ENCODE measurements around the gene NEK6.

NEK6 gene

DNA sequence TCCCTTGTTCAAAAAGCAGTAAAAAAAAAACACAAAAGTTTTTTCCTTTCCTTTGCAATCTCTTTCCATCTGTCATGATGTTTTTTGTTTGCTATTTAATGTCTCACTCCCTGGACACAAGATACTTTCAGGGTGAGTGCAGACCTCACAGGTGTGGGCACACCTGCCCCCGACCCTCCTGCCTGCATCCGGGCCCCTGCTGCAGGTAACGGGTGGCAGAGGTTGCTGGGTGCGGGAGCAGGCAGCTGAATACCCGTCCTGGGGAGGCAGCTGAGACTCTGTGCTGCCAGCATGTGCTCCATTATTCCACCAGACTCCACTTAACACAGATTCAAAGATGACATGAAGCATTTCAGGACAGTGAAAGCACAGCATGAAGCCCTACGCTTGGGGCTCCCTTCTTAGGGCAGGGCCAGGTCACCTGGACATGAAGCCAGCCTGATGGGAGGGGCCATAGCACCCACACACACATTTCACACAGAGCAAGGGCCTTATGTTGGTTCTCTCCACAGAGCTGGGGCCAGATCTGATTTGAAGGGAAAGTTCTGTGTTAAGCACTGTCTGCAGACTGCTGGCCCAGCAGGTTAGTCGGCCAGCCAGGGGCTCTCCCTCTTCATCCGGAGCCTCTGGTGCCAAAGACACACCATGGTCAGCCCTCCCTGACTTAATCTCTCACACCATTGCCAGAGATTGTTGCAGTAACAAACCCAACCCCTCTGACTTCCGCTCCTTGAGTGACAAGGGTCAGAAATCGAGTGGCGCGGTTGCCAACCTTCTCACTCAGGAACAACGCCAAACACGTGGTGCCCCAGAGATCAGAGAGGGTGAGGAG lies 13.0 kb downstream of the NEK6 start:
- H3K79me2 ChIP-seq (ENCODE audit: insufficient read depth, low read depth): no peaks in the 10 kb centered on the region
- H3K4me2 ChIP-seq: no peak overlapping the region
- H3K27me3 ChIP-seq (ENCODE audit: insufficient read depth, low read depth): no peaks in the 10 kb centered on the region
- H3K27ac ChIP-seq: no peak overlapping the region
- no peaks in the 10 kb centered on the region for H4K20me1 ChIP-seq (ENCODE audit: insufficient read depth)
- H3K36me3 ChIP-seq (ENCODE audit: insufficient read depth): no peaks in the 10 kb centered on the region
- TF ChIP-seq, protein P1, sequence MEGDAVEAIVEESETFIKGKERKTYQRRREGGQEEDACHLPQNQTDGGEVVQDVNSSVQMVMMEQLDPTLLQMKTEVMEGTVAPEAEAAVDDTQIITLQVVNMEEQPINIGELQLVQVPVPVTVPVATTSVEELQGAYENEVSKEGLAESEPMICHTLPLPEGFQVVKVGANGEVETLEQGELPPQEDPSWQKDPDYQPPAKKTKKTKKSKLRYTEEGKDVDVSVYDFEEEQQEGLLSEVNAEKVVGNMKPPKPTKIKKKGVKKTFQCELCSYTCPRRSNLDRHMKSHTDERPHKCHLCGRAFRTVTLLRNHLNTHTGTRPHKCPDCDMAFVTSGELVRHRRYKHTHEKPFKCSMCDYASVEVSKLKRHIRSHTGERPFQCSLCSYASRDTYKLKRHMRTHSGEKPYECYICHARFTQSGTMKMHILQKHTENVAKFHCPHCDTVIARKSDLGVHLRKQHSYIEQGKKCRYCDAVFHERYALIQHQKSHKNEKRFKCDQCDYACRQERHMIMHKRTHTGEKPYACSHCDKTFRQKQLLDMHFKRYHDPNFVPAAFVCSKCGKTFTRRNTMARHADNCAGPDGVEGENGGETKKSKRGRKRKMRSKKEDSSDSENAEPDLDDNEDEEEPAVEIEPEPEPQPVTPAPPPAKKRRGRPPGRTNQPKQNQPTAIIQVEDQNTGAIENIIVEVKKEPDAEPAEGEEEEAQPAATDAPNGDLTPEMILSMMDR (conservative IDR thresholded peaks at IDR 0.05; ENCODE audit: low read depth, low read length): no peak
- no peaks in the 10 kb centered on the region for H3K4me1 ChIP-seq (ENCODE audit: low read depth, poor library complexity, severe bottlenecking)
- no peak overlapping the region for H3K9ac ChIP-seq
- no peak overlapping the region for H3K4me3 ChIP-seq (IDR thresholded peaks at IDR 0.05; ENCODE audit: insufficient read depth, low read depth, low read length)
- H2AFZ ChIP-seq (ENCODE audit: low read depth): no peak overlapping the region

DNA sequence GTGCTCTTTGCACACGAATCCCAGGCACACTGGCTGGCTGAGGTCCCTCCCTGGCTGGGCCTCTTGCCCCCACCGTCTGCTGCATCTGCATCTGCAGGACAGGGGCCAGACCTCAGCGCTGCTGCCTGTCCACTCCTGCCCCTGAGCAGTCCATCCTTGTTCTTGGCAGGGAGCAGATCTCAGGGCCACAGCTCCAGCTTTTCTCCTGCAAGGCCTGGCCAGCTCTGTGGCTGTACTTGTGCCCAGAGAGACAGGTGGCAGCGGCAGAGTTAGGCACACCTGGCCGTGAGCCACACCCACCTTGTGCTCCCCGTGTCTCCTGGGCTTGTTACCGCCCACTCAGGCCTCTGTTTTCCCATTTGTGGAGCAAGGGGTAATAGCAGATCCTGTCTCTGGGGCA lies 13.9 kb downstream of the NEK6 start:
- H3K27ac ChIP-seq: no peak overlapping the region
- no peak overlapping the region for H3K4me3 ChIP-seq (IDR thresholded peaks at IDR 0.05; ENCODE audit: insufficient read depth, low read depth, low read length)
- H3K4me1 ChIP-seq (ENCODE audit: low read depth, poor library complexity, severe bottlenecking): no peaks in the 10 kb centered on the region
- no peaks in the 10 kb centered on the region for H3K27me3 ChIP-seq (ENCODE audit: insufficient read depth, low read depth)
- H4K20me1 ChIP-seq (ENCODE audit: insufficient read depth): no peaks in the 10 kb centered on the region
- no peak overlapping the region for H2AFZ ChIP-seq (ENCODE audit: low read depth)
- no peak overlapping the region for H3K9ac ChIP-seq
- H3K36me3 ChIP-seq (ENCODE audit: insufficient read depth): no peaks in the 10 kb centered on the region
- TF ChIP-seq, protein P1 (conservative IDR thresholded peaks at IDR 0.05; ENCODE audit: low read depth, low read length): no peak
- no peaks in the 10 kb centered on the region for H3K79me2 ChIP-seq (ENCODE audit: insufficient read depth, low read depth)
- no peak overlapping the region for H3K4me2 ChIP-seq

DNA sequence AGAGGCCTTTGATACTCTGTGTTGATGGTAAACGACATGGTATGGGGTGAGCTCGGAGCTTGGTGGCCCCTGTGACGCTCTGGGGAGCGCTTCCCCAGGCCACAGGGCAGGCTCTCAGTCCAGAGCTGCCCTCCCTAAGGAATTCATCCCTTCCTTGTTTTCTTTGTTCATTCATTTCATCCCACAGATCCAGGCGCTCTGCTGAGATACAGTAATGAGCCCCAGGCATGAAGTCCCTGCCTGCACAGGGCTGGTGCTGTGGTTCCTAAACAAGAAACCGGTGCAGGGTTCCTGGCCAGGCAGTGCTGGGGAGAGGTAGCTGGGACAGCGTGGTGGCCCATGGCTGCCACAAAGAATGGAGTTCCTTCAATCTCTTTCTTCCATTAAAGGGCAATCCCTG lies 14.4 kb downstream of the NEK6 start:
- Histone ChIP-seq H3K4me2 (no peak overlapping the region), H4K20me1 (ENCODE audit: insufficient read depth) (no peaks in the 10 kb centered on the region), H3K4me3 (IDR thresholded peaks at IDR 0.05; ENCODE audit: insufficient read depth, low read depth, low read length) (no peak overlapping the region), H2AFZ (ENCODE audit: low read depth) (no peak overlapping the region), H3K79me2 (ENCODE audit: insufficient read depth, low read depth) (no peaks in the 10 kb centered on the region), H3K36me3 (ENCODE audit: insufficient read depth) (no peaks in the 10 kb centered on the region), H3K4me1 (ENCODE audit: low read depth, poor library complexity, severe bottlenecking) (no peaks in the 10 kb centered on the region), H3K27me3 (ENCODE audit: insufficient read depth, low read depth) (no peaks in the 10 kb centered on the region), H3K9ac (no peak overlapping the region), H3K27ac (no peak overlapping the region)
- TF ChIP-seq, protein P1 (conservative IDR thresholded peaks at IDR 0.05; ENCODE audit: low read depth, low read length): no peak

DNA sequence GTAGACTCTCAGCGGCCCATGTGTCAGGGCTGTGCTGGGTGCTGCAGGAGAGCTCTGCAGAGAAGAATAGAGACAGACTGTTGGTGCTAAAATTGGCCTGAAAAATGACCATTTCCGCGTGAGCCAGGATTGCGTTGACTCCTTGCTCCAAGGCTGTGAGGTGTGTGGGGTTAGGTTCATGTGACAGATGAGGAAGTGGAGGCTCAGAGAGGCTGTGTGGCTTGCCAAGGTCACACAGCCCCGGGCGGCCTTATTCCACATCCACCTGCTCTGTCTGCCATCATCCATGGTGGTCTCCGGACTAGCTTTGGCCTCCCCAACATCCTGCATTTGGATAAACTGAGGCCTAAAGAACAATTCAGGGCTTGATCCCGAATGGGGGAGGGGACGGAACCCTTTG lies 15.2 kb downstream of the NEK6 start:
- Histone ChIP-seq H3K27me3 (ENCODE audit: insufficient read depth, low read depth) (no peaks in the 10 kb centered on the region), H3K79me2 (ENCODE audit: insufficient read depth, low read depth) (no peaks in the 10 kb centered on the region), H3K36me3 (ENCODE audit: insufficient read depth) (no peaks in the 10 kb centered on the region), H3K4me3 (IDR thresholded peaks at IDR 0.05; ENCODE audit: insufficient read depth, low read depth, low read length) (no peak overlapping the region), H4K20me1 (ENCODE audit: insufficient read depth) (no peaks in the 10 kb centered on the region), H3K4me2 (no peak overlapping the region), H3K9ac (no peak overlapping the region), H2AFZ (ENCODE audit: low read depth) (no peak overlapping the region), H3K4me1 (ENCODE audit: low read depth, poor library complexity, severe bottlenecking) (no peaks in the 10 kb centered on the region), H3K27ac (no peak overlapping the region)
- TF ChIP-seq, protein P1 (conservative IDR thresholded peaks at IDR 0.05; ENCODE audit: low read depth, low read length): no peak

All from KMS-11 (cell line).